ENCODE data around the gene LCMT1.
"Not testable (repeated sequence)": the region's sequence is repeated elsewhere in the genome, so short reads cannot be mapped to it uniquely, and the experiment has no call there.

The LCMT1 gene

GRCh38 chr16:25148568-25149215, 37.1 kb downstream of the LCMT1 start:
- no peak for DNase-seq

DNA sequence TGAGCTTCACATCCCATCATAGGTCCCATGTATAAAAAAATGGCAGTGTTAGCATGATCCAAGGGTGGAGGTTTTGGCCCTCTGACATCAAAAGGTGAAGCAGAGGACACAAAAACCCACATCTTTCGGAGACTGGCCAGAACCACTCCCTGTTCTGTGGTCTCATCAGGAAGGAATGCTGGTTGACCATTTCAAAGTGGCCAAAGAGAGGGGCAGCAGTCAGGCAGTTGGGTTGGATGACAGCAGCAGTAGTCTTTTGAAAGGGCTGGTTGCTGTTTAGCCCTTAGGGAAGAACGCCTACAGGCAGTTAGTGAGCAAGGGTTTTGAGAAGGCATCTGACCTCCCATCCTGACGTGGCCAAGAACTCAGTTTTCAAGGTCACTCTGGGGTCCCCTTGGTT, 40.5 kb downstream of the LCMT1 start:
- no peak for DNase-seq

DNA sequence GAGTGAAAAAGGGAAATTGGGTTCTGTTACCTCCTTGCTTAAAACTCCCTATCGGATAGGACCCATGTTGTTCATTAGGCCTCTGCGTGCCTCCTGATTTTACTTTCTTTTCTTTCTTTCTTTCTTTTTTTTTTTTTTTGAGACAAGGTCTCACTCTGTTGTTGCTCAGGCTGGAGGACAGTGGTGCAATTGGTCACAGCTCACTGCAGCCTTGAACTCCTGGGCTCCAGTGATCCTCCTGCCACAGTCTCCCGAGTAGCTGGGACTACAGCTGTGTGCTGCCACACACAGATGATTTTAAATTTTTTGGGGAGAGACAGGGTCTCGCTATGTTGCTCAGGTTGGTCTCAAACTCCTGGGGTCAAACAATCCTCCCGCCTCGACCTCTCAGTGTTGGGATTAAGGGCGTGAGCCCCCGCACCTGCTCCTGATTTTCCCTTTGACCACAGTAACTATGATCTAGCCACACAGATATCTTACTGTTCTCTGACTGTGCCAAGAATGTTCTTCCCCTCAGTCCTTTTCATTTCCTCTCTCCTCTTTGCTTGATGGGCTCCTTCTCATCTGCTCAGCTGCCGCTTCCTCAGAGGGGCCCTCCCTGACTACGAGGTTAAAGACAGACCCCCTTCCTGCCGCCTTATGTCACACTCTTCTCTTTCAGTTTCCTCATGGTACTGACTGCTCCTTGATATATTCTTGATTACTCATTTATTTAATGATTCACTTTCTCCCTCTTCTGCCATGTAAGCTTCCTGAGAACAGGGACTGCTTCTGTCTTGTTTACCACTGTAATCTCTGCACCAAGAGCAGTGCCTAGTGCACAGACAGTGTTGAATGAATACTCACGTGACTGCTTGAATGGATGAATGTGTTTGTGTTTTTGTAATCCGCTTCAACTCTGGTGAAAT, 44.3 kb downstream of the LCMT1 start:
- DNase-seq: no peak

GRCh38 chr16:25157271-25157875, 45.8 kb downstream of the LCMT1 start:
- DNase-seq: no peak

DNA sequence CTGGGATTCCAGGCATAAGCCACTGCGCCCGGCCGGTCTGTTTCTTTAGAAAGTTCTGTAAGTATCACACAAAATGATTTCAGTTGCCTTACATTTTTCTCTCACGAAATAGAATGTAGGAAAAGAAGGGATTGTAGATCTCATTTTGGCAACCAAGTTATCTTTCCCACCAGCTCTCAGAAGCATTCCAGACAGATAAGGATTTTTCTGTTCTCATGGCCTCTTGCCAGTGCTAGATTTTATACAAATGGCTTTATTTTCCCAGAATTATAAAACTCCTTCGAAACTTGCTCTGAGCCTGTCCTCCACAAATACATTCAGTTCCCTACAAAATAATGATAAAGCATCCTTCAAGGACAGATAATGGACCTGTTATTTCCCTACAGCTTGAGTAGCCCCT, 46.9 kb downstream of the LCMT1 start:
- no peak for DNase-seq

- no peak for DNase-seq
Observed at GRCh38 chr16:25161753-25162367, 50.3 kb downstream of the LCMT1 start.

DNA sequence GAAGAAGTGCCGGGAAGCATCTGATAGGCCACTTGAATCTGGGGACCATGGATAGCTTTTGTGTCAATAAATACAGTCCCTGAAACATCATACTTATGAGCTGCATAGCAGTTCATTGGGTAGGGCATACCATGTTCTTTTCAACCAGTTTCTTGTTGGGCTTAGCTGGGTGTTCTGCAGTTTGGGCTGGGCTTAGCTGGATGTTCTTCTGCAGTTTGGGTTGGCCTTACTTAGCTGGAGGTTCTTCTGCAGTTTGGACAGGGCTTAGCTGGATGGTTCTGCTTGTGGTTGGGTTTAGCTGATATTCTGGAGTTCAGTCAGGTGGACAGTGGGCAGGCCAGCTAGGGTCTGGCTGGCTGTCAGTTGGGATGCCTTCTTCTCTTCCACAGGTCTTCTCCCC, 52.1 kb downstream of the LCMT1 start:
- no peak for DNase-seq

GRCh38 chr16:25165284-25165683, 53.7 kb downstream of the LCMT1 start:
- no peak for DNase-seq

DNA sequence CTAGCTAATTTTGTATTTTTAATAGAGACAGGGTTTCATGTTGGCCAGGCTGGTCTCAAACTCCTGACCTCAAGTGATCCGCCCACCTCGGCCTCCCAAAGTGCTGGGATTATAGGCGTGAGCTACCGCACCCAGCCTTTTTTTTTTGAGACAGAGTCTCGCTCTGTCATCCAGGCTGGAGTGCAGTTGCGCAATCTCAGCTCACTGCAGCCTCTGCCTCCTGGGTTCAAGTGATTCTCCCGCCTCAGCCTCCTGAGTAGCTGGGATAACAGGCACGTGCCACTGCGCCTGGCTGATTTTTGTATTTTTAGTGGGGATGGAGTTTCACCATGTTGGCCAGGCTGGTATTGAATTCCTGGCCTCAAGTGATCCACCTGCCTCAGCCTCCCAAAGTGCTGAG, 56.4 kb downstream of the LCMT1 start:
- DNase-seq: not testable (repeated sequence)

- DNase-seq: no peak
Observed at GRCh38 chr16:25171390-25171789, 59.8 kb downstream of the LCMT1 start.

DNA sequence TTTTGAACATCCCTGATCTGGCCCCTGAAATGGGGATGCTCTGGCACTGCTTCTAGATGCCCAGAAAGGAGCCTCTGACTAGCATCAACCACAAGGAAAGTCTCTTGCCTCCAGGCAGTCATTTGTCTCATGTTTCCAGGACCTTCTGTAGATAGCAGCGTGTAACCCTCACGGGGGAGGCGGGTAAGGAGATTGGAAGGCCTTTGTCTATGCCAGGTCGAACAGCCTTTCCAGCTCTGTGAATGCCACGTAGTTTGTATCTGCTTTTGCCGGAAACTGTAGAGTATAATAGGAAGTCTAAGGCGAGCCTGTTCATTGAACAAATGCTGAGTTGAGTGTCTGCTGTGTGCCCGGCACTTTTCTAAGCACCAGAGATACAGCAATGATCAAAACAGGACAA, 61.3 kb downstream of the LCMT1 start:
- DNase-seq: no peak

DNA sequence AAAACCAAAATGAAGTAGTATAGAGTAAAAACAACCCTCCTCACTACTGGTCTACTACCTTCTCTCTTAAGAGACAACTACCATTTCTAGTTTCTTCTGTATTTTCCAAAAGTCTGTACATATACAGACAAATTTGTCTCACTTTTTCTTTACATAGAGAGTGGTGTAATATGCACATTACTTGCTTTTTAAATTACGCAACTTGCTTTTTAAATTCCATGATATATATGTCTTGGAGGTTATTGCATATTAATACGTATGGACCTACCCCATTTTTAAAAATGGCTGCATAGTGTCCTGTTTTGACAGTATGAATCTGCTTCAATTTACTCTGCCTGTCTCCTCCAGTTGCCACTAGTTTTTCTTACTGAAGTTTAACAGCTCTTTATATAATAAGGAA, 62.7 kb downstream of the LCMT1 start:
- DNase-seq: no peak

DNA sequence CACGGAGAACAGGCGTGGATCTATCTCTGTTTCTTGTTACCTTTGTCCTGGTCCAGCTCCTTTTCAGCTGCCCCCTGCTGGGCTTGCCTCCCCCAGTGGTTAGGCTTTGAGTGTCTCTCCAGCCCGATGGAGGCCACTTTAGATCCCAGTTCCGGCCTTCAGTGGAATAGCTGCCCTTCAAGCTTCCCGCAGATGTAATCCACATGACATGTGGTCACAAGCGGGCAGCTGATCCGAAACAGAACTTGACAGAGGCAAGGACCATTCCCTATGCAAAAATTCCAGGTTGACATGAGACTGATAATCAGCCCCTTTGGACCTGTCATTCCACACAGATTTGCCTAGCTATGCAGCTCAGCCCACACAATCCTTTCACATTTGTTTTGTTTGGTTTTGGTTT, 64.6 kb downstream of the LCMT1 start:
- DNase-seq: no peak

GRCh38 chr16:25177512-25177830, 65.9 kb downstream of the LCMT1 start:
- no peak for DNase-seq

DNA sequence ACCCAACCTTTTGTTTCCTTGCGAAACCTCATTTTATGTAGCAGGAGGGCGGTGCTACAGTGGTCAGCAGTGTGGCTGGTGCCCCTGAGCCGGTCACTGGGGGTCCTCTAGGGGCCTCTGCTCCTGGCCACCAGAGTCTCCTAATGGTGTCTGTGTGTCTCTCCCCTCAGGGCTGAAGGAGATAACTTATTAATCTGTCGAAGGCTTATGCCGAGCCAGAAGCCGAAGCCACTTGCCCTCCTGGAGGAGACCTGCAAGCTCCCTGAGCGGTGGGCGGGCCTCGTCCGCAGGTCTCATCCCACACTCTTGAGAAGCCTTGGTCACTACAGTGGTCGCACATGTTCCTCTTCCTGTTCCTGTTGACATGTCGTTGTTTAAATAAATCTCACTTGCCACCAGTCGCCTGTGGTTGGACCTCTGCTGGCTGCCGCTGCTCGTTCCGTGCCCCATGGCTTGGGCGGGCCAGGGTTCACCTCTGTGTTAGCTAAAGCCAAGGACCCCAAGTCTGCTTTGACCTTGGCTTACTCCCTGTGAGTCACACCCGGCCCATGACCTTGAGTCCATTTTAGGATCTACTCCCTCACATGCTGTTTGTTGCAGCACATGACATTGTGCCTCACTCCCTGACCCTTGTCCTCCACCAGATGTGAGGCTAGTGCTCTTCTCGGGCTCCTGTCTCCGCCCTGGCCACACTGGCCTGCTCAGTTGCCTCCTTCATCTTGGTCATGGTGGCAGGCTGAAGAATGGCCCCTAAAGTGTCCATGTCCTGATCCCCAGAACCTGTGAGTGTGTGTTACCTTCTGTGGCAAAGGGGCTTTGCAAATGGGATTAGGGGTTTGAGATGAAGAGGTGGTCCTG, 66.5 kb downstream of the LCMT1 start:
- DNase-seq: no peak

GRCh38 chr16:25181236-25181635, 69.7 kb downstream of the LCMT1 start:
- not testable (repeated sequence) for DNase-seq

- no peak for DNase-seq
Observed at GRCh38 chr16:25184771-25185170, 73.2 kb downstream of the LCMT1 start.

GRCh38 chr16:25187491-25187795, 75.9 kb downstream of the LCMT1 start:
- no peak for DNase-seq

GRCh38 chr16:25189305-25189704, 77.8 kb downstream of the LCMT1 start:
- DNase-seq: no peak

GRCh38 chr16:25192096-25192495, 80.6 kb downstream of the LCMT1 start:
- DNase-seq: no peak

- DNase-seq: no peak
Observed at GRCh38 chr16:25194273-25194878, 82.8 kb downstream of the LCMT1 start.

GRCh38 chr16:25198021-25198420, 86.5 kb downstream of the LCMT1 start:
- no peak for DNase-seq

DNA sequence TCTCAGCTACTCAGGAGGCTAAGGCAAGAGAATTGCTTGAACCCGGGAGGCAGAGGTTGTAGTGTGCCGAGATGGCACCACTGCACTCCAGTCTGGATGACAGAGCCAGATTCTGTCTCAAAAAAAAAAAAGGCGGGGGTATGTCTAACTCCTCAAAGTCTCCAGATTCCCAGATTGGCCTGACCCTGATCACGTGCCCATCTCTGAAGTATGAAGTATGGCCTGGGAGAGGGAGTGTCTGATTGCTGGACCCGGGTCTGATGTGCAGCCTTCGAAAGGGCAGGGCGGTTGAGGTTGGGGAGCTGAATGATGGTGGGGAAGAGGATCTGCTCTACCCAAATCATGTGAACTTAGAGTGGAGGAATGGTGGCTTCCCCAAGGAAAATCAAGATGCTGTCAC, 87.9 kb downstream of the LCMT1 start:
- no peak for DNase-seq
